Liver (tissue), 9 donors: ENCODE measurements around the gene LGALS14. TPM values are rescaled to one million over a fixed set of nuclear protein-coding genes. Genes with fewer than 3 reads are reported as not detected.

Source experiments
- DNase-seq: peaks from one replicate; pipeline ENCODE4 v3.0.0-alpha.2; 2017; ENCODE audit warnings: low spot score
- H3K27ac ChIP-seq, 2 donors: one replicate each; pipeline ENCODE4 v1.7.0; 2013; ENCODE audit warnings: inconsistent platforms in 2 of 2, low read length in 2 of 2, control low read depth in 1 of 2, low read depth in 1 of 2, mild to moderate bottlenecking in 1 of 2
- H3K27me3 ChIP-seq, 4 donors: one replicate each; pipeline versions ENCODE4 v1.6.1 to v1.7.0; 2013; ENCODE audit warnings: low read length in 3 of 4, inconsistent platforms in 1 of 4, mild to moderate bottlenecking in 1 of 4, moderate library complexity in 1 of 4; ENCODE audit not compliant: control insufficient read depth in 4 of 4, insufficient read depth in 4 of 4
- H3K36me3 ChIP-seq, 4 donors: one replicate each; pipeline versions ENCODE4 v1.6.1 to v1.7.0; 2013; ENCODE audit warnings: low read length in 3 of 4, mild to moderate bottlenecking in 3 of 4, low read depth in 1 of 4, moderate library complexity in 1 of 4; ENCODE audit not compliant: control insufficient read depth in 4 of 4, insufficient read depth in 3 of 4
- H3K4me1 ChIP-seq, 4 donors: one replicate each; pipeline versions ENCODE4 v1.6.1 to v1.7.0; 2013; ENCODE audit warnings: low read length in 3 of 4, mild to moderate bottlenecking in 3 of 4, moderate library complexity in 1 of 4; ENCODE audit not compliant: control insufficient read depth in 4 of 4, insufficient read depth in 4 of 4
- H3K4me3 ChIP-seq, 3 donors: one replicate each; pipeline versions ENCODE4 v1.6.1 to v1.7.0; 2013; ENCODE audit warnings: low read length in 3 of 3, control low read depth in 1 of 3, low read depth in 1 of 3, mild to moderate bottlenecking in 1 of 3
- H3K9ac ChIP-seq, 2 donors: one replicate each; pipeline ENCODE4 v1.7.0; 2013; ENCODE audit warnings: low read length in 2 of 2, mild to moderate bottlenecking in 2 of 2, moderate library complexity in 2 of 2, control low read depth in 1 of 2, low read depth in 1 of 2
- H3K9me3 ChIP-seq, 4 donors: one replicate each; pipeline versions ENCODE4 v1.6.1 to v1.7.0; 2013; ENCODE audit warnings: low read length in 3 of 4; ENCODE audit not compliant: control insufficient read depth in 4 of 4
- ATF3 ChIP-seq: IDR thresholded peaks from 2 replicates; pipeline ENCODE4 v1.6.1; 2016; ENCODE audit warnings: antibody characterized with exemption
- FOXA1 ChIP-seq: IDR thresholded peaks from 2 replicates; pipeline ENCODE4 v1.6.1; 2016; ENCODE audit warnings: antibody characterized with exemption
- FOXA2 ChIP-seq: IDR thresholded peaks from 2 replicates; pipeline ENCODE4 v1.6.1; 2016; ENCODE audit warnings: antibody characterized with exemption
- GABPA ChIP-seq, 2 donors: IDR thresholded peaks in 1 of 2; conservative IDR thresholded peaks in 1 of 2; 2 replicates each; pipeline ENCODE4 v1.6.1; 2016; ENCODE audit warnings: antibody characterized with exemption in 2 of 2, mild to moderate bottlenecking in 1 of 2, moderate library complexity in 1 of 2
- HNF4G ChIP-seq: IDR thresholded peaks from 2 replicates; pipeline ENCODE4 v1.6.1; 2016; ENCODE audit warnings: antibody characterized with exemption
- JUND ChIP-seq, 2 donors: IDR thresholded peaks; 2 replicates each; pipeline ENCODE4 v1.6.1; 2016; ENCODE audit warnings: antibody characterized with exemption in 2 of 2
- NR2F2 ChIP-seq: IDR thresholded peaks from 2 replicates; pipeline ENCODE4 v1.6.1; 2016; ENCODE audit warnings: antibody characterized with exemption
- RAD21 ChIP-seq, 2 donors: IDR thresholded peaks; 2 replicates each; pipeline ENCODE4 v1.6.1; 2016; ENCODE audit warnings: antibody characterized with exemption in 2 of 2, mild to moderate bottlenecking in 2 of 2
- REST ChIP-seq: IDR thresholded peaks from 2 replicates; pipeline ENCODE4 v1.6.1; 2016; ENCODE audit warnings: antibody characterized with exemption, mild to moderate bottlenecking
- SP1 ChIP-seq: IDR thresholded peaks from 2 replicates; pipeline ENCODE4 v1.6.1; 2018; ENCODE audit warnings: antibody characterized with exemption, mild to moderate bottlenecking
- TAF1 ChIP-seq: conservative IDR thresholded peaks from 2 replicates; pipeline ENCODE4 v1.6.1; 2016; ENCODE audit warnings: antibody characterized with exemption, mild to moderate bottlenecking
- YY1 ChIP-seq: IDR thresholded peaks from 2 replicates; pipeline ENCODE4 v1.6.1; 2016; ENCODE audit warnings: antibody characterized with exemption, mild to moderate bottlenecking
- WGBS: extraction: QIAGEN DNeasy Blood & Tissue Kit; methylation state at CpG from one replicate; pipeline ENCODE4 v1.1.7; 2013; 5-methylcytosine and 5-hydroxymethylcytosine counted together
- polyA plus RNA-seq, 2 donors: library from polyadenylated mRNA; stranded (reverse) in 1 of 2; unstranded in 1 of 2; fragments of 200-250 nt in 1 of 2; fragments of >200 nt in 1 of 2; fragmentation: Nextera tagmentation in 1 of 2; extraction: Ambion mirVana in 1 of 2; gene quantifications; one replicate each; pipeline versions ENCODE4 v1.2.1 to v1.2.3, GENCODE V29; 2013 to 2015
- total RNA-seq, 2 donors: library from RNA; depleted of rRNA; stranded (reverse); fragments of >200 nt; gene quantifications; one replicate each; pipeline ENCODE4 v1.2.3, GENCODE V29; 2014
- TF ChIP-seq, protein P1 (sequence below): IDR thresholded peaks from 2 replicates; pipeline ENCODE4 v1.6.1; 2016; ENCODE audit warnings: antibody characterized with exemption
- donor health status: healthy.
- donor health status: healthy.
- donor health status: healthy.
- donor health status: healthy.
- donor health status: healthy.

LGALS14 gene
- total and polyA plus RNA-seq, 4 donors: not detected

- Histone ChIP-seq H3K9ac (no peak overlapping the region), H3K27ac (no peak overlapping the region), H3K4me3 (no peak overlapping the region), H3K27me3 (no peaks in the 10 kb centered on the region), H3K4me1 (no peaks in the 10 kb centered on the region), H3K9me3 (no peaks in the 10 kb centered on the region), H3K36me3 (no peaks in the 10 kb centered on the region)
- TF ChIP-seq ATF3: no peak
- no peak for DNase-seq
- WGBS: 44% methylated on average over 4 of the region's 4 CpGs
These were observed 25.3 kb downstream of the LGALS14 start for GRCh38 chr19:39729594-39729993.

DNA sequence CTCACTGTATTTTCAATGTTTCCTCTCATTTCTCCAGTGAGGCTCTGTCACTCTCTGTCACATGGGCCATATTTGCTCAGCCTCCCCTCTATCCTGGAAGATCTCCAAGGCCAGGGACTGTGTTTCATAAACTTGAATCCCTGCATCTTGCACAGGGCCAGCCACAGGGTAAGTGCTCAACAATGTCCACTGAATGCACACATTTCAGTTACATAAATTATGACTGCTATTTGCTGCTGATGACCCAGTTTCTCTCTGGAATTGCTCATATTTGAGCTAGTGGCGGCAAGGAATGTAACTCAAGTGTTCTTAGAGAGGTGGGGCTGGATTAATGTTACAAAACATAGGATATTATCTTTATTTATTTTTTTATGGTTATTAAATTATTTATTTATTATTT is 27.4 kb downstream of the LGALS14 start:
- Histone ChIP-seq H3K4me3 (no peak overlapping the region), H3K27ac (no peak overlapping the region), H3K9ac (no peak overlapping the region), H3K4me1 (no peaks in the 10 kb centered on the region), H3K36me3 (no peaks in the 10 kb centered on the region), H3K27me3 (no peaks in the 10 kb centered on the region), H3K9me3 (no peaks in the 10 kb centered on the region)
- no peak for DNase-seq
- TF ChIP-seq REST: no peak
- TF ChIP-seq, protein P1, sequence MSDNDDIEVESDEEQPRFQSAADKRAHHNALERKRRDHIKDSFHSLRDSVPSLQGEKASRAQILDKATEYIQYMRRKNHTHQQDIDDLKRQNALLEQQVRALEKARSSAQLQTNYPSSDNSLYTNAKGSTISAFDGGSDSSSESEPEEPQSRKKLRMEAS: no peak
- TF ChIP-seq NR2F2: no peak
- no peak for TF ChIP-seq GABPA (IDR thresholded peaks at IDR 0.05 in 1 of 2, conservative IDR thresholded peaks at IDR 0.05 in 1 of 2)
- no peak for TF ChIP-seq SP1
- WGBS: 95% methylated on average over 1 of the region's 1 CpG

GRCh38 chr19:39733841-39734240 is 29.6 kb downstream of the LGALS14 start:
- Histone ChIP-seq H3K4me3 (no peak overlapping the region), H3K9ac (no peak overlapping the region), H3K36me3 (no peaks in the 10 kb centered on the region), H3K4me1 (no peaks in the 10 kb centered on the region), H3K27ac (no peak overlapping the region), H3K27me3 (peaks cover 0 to 5% (median 0%) of the 10 kb centered on the region in 4 donors), H3K9me3 (no peaks in the 10 kb centered on the region)
- no peak for DNase-seq
- TF ChIP-seq, protein P1: no peak
- TF ChIP-seq REST (no peak), RAD21 (IDR thresholded peaks at IDR 0.05) (no peak), SP1 (no peak), JUND (IDR thresholded peaks at IDR 0.05) (no peak), HNF4G (no peak), ATF3 (no peak), YY1 (no peak), TAF1 (no peak), FOXA1 (no peak), FOXA2 (no peak)
- WGBS: 75% methylated on average over 2 of the region's 2 CpGs
